Right cardiac atrium (tissue), 5 donors: ENCODE results near the gene MITD1. TPM values are rescaled to one million over a fixed set of nuclear protein-coding genes. Genes with fewer than 3 reads are reported as not detected.
A peak's percentile ranks its signal among the peaks of the same experiment; 100 is the strongest.

Experiments used
- ATAC-seq, 2 donors: fragments of 200-7000 bp; cut with Tn5 transposase; one replicate each; pipeline versions ENCODE4 v1.8.0 to v1.9.1; 2020; ENCODE audit warnings: moderate library complexity in 2 of 2, mild to moderate bottlenecking in 1 of 2
- DNase-seq, 3 donors: peaks; one replicate each; pipeline ENCODE4 v3.0.0-alpha.2; 2020
- H3K27ac ChIP-seq: one replicate; pipeline ENCODE4 v1.5.1; 2013; ENCODE audit warnings: mild to moderate bottlenecking, low read length, control low read depth, moderate library complexity
- H3K27me3 ChIP-seq: one replicate; pipeline ENCODE4 v1.6.1; 2013; ENCODE audit not compliant: control insufficient read depth, insufficient read depth
- H3K4me1 ChIP-seq: one replicate; pipeline ENCODE4 v1.6.1; 2013; ENCODE audit warnings: low read length; ENCODE audit not compliant: control insufficient read depth, insufficient read depth
- H3K4me3 ChIP-seq: one replicate; pipeline ENCODE4 v1.5.1; 2013; ENCODE audit warnings: low read length, control low read depth
- H3K9me3 ChIP-seq: one replicate; pipeline ENCODE4 v1.6.1; 2013; ENCODE audit warnings: low read length; ENCODE audit not compliant: control insufficient read depth
- WGBS: extraction: QIAGEN DNeasy Blood & Tissue Kit; methylation state at CpG from one replicate; pipeline ENCODE4 v1.1.7; 2013; 5-methylcytosine and 5-hydroxymethylcytosine counted together
- intact Hi-C, 4 donors: fragments of 100-400 bp; cut with DNase I; formaldehyde crosslinking; loops; one replicate each; pipeline versions ENCODE4 v1.11.0 to v1.14.0; 2022 to 2023
- polyA plus RNA-seq: library from polyadenylated mRNA; stranded (reverse); fragments of 200-250 nt; gene quantifications from one replicate; pipeline ENCODE4 v1.2.3, GENCODE V29; 2013
- total RNA-seq, 4 donors: library from RNA; stranded (reverse); fragmentation: NEBNext Ultra II Directional; extraction: Animal tissue kit (Norgen Biotek cat#: 25700); gene quantifications; one replicate each; pipeline ENCODE4 v1.2.1, GENCODE V29; 2021
- donor health status: healthy with polysubstance abuse.
- donor health status: DM: no; HTN: yes; CAD: no.
- donor health status: DM: no; HTN: no; CAD: no.
- donor health status: DM: no; HTN: yes; CAD: no; lungs with severe emphysema.
- donor health status: DM: yes; HTN: yes; CAD: no.

MITD1 gene
- total and polyA plus RNA-seq, 5 donors, result 10.4 to 22.4 (median 12.2) TPM

DNA sequence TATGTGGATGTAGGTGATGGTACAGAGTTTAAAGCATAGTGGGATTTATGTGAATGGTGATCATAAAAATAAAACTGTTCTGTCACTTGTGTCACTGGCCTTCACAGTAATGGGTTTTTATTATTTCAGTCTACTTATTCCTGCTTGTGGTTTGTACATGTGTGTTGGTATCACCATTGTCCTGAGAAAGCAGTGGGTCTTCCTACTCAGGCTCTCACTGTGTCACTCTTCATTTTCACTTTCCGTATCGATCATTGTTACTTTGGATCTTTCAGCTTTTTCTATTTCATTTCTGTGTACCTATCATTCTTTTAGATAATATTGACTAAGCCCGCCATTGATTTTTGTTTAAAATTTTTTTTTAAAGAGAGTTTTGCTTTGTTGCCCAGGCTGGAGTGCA is 7.5 kb upstream of the MITD1 start:
- intact Hi-C loops, result loop anchor here in 2 of 4 donors (10.0 kb wide), 1 partner anchor 146 kb away; the partner anchor contains the start of genes EIF5B (in 2 of the 2) and TXNDC9 (in 2 of the 2)
- DNase-seq (no peak), ATAC-seq (no peak)
- no peak overlapping the region for H3K27ac ChIP-seq
- no peaks in the 10 kb centered on the region for H3K9me3 ChIP-seq
- 94% methylated on average over 3 of the region's 3 CpGs for WGBS
- H3K27me3 ChIP-seq, result no peaks in the 10 kb centered on the region
- H3K4me3 ChIP-seq, result no peak overlapping the region
- no peaks in the 10 kb centered on the region for H3K4me1 ChIP-seq

DNA sequence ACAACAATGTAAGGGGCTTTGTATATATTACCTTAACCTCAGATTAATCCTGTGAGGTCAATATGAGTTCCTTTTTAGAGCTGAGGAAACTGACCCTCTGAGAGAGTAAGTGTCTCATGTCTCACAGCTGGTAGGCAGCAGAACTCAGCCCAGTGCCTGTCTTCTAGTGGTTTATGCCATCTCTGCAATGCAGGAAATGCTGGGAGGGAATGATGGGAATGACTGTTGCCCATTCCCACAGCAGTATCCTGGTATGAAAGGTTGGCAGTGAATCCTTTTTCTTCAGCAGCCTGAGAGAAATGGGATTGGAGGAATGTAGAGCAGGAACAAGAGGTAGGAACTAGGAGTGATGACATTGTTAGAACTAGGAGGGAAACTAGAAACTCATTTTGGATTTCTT is 6.2 kb upstream of the MITD1 start:
- ATAC-seq, result no peak
- H3K27ac ChIP-seq, result no peak overlapping the region
- peaks cover 2% of the 10 kb centered on the region for H3K4me1 ChIP-seq
- intact Hi-C loops, result loop anchor here in 2 of 4 donors (10.0 kb wide), 1 partner anchor 148 kb away; the partner anchor contains the start of genes EIF5B (in 2 of the 2) and TXNDC9 (in 2 of the 2)
- H3K27me3 ChIP-seq, result no peaks in the 10 kb centered on the region
- H3K9me3 ChIP-seq, result no peaks in the 10 kb centered on the region
- no peak for DNase-seq
- no peak overlapping the region for H3K4me3 ChIP-seq

DNA sequence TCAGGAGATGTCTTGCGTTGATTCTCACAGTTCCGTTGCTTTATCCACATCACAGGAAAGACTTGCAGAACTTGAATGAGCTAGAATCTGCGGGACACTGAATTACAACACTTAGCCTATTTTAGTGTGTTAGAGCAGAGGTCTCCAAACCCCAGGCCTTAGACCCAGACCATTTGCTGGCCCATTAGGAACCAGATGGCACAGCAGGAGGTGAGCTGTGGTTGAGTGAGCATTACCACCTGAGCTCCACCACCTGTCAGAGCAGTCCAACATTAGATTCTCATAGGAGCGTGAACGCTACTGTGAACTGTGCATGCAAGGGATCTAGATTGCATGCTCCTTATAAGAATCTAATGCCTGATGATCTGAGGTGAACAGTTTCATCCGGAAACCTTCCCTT is 4.0 kb upstream of the MITD1 start:
- Histone ChIP-seq H3K4me3 (no peak overlapping the region), H3K27me3 (no peaks in the 10 kb centered on the region), H3K4me1 (peaks cover 2% of the 10 kb centered on the region), H3K9me3 (no peaks in the 10 kb centered on the region), H3K27ac (no peak overlapping the region)
- WGBS, result 62% methylated on average over 6 of the region's 6 CpGs
- intact Hi-C loops, result loop anchor here in 2 of 4 donors (10.0 kb wide), 1 partner anchor 150 kb away; the partner anchor contains the start of genes EIF5B (in 2 of the 2) and TXNDC9 (in 2 of the 2)
- ATAC-seq (no peak), DNase-seq (no peak)

DNA sequence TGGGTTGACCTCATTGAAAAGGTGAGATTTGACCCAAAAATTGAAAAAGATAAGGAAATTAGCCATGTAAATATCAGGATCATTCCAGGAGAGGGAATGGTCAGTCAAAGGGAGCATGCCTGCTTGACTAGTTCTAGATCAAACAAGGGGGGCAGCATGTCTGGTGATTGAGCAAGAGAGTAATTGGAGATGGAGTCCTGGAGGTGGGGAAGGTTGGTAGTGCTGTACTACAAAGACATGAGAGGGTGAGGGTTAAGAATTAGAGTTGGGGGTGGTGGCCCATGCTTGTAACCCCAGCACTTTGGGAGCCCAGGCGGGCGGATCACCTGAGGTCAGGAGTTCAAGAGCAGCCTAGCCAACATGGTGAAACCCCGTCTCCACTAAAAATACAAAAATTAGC is 2.2 kb upstream of the MITD1 start:
- Histone ChIP-seq H3K4me1 (peaks cover 4% of the 10 kb centered on the region), H3K27ac (no peak overlapping the region), H3K9me3 (no peaks in the 10 kb centered on the region), H3K27me3 (no peaks in the 10 kb centered on the region), H3K4me3 (no peak overlapping the region)
- DNase-seq (no peak), ATAC-seq (no peak)
- intact Hi-C loops, result loop anchor here in 2 of 4 donors (10.0 kb wide), 1 partner anchor 152 kb away; the partner anchor contains the start of genes EIF5B (in 2 of the 2) and TXNDC9 (in 2 of the 2)
- over 99% methylated on average over 3 of the region's 3 CpGs for WGBS

DNA sequence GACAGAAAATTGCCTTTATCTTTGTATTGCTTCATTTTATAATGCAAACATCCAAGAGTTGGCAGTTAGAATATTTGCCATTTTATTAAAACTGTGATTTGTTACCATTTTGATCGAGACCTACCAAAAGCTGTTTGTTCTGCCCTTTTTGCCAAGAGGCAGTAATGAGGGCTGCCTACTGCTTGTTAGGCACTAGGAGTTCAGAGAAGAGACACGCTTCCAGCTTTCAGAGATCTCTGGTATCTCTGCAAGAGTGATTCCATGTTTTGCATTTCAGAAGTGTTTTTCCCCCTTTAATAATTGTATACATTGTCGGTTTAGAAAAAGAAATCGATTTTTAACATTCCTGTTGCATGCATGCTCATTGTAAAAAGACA is 754 bp upstream of the MITD1 start:
- Histone ChIP-seq H3K4me3 (peak overlapping the region; percentile 99), H3K27me3 (no peaks in the 10 kb centered on the region), H3K4me1 (peaks cover 4% of the 10 kb centered on the region), H3K27ac (no peak overlapping the region), H3K9me3 (no peaks in the 10 kb centered on the region)
- intact Hi-C loops, result loop anchor here in 2 of 4 donors (10.0 kb wide), 1 partner anchor 153 kb away; the partner anchor contains the start of genes EIF5B (in 2 of the 2) and TXNDC9 (in 2 of the 2)
- DNase-seq, result no peak
- WGBS, result 4% methylated on average over 4 of the region's 4 CpGs
- ATAC-seq, result no peak

DNA sequence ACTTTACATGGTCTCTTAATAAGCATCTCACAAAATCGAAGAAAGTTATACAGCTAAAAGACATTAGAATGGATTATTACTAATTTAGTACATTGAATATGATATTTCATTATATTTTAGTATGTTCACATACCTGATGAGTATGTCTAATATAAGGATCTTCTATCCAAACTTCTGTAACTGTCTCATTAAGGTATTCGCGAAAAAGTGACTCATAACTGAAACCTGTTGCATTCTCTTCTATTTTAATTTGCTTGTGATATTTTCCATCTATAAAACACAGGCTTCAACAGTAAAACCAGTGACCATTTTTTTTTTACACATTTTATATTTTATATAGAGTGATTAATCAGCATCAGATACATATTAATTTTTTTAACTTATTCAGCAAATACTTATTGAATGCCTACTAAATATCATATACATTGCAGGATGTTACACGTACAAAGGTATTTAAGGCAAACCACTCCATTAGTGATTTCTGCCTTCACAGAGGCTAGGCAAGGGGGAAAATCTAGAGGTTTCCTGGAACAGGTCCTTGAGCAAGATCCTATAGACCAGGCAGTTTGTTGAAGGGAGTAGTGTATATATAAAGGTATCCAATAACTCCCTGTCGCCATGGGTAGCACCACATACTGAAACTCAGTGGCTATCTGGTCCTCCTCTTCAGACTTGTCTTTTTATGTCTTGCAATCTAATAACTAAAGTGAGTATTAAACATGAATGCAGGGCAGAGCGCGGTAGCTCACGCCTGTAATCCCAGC is 9.3 kb downstream of the MITD1 start:
- WGBS, result 96% methylated on average over 8 of the region's 8 CpGs

DNA sequence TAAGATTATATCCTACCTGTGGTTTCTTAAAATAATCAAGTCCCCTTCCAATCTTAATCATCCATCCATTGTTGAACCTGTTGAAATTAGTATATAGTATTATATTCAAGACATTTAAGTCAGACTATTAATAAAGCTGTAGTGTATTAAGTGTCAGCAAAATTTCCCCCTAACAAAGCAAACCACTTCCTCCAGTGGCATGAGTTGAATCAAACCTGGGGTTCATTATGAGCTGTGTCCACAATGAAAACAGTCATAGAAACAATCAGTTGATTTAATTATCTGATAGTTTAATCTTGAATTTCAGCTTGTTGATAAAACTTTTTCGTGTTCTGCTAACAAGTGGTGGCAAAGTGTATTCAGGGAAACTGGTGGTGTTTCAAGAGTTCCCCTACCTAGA is 11.3 kb downstream of the MITD1 start:
- DNase-seq (no peak), ATAC-seq (no peak)
- WGBS, result 57% methylated on average over 1 of the region's 1 CpG
- intact Hi-C loops, result no loop called here
- Histone ChIP-seq H3K27ac (no peak overlapping the region), H3K27me3 (no peaks in the 10 kb centered on the region), H3K9me3 (no peaks in the 10 kb centered on the region), H3K4me1 (no peaks in the 10 kb centered on the region), H3K4me3 (no peak overlapping the region)

More for the DNA sequence above, 9.3 kb downstream of the MITD1 start:
- no peak overlapping the region for H3K4me3 ChIP-seq
- DNase-seq (no peak), ATAC-seq (no peak)
- H3K27me3 ChIP-seq, result no peaks in the 10 kb centered on the region
- no peaks in the 10 kb centered on the region for H3K4me1 ChIP-seq
- H3K9me3 ChIP-seq, result no peaks in the 10 kb centered on the region
- intact Hi-C loops, result no loop called here
- H3K27ac ChIP-seq, result no peak overlapping the region

DNA sequence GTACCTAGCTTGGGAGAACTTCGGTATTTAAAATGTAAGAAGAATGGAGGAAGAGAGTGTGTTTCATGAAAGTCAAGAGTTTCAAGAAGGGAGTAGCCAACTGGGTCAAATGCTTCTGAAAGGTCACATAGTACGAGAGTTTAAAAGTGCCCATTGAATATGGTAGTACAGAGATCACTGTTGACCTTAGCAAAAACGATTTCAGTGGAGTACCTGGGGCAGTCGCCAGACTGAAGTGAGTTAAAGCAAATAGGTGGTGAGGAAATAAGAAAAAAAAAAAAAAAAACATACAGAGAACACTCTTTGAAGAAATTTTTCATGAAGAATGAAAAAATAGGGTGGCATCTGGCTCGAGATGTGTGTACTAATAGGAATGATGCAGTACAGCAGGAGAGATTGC is 14.6 kb downstream of the MITD1 start:
- Histone ChIP-seq H3K27me3 (no peaks in the 10 kb centered on the region), H3K4me1 (no peaks in the 10 kb centered on the region), H3K4me3 (no peak overlapping the region), H3K27ac (no peak overlapping the region), H3K9me3 (no peaks in the 10 kb centered on the region)
- intact Hi-C loops, result loop anchor here in 1 of 4 donors (2.0 kb wide), 1 partner anchor 23 kb away; no protein-coding TSS in a partner anchor
- DNase-seq (no peak), ATAC-seq (no peak)
- 88% methylated on average over 5 of the region's 5 CpGs for WGBS

DNA sequence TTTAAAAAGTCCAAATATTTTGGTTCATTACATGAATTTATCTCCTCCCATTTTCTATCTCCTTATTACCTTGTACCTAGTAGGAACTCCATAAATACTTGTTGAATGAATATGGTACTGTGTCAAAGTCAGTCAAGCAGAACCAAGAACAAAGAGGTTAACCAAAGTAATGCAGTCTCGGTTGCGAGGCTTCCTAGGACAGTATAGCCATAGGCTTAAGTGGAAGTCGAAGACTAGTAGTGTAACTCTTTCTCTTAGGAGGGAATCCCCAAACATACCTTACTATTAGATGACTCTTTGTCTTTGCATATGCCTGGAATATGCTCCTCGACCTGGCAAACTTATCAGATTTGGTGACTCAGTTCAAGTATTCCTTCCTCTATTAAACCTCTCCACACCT is 21.3 kb downstream of the MITD1 start:
- intact Hi-C loops, result no loop called here
- H3K4me1 ChIP-seq, result no peaks in the 10 kb centered on the region
- no peak overlapping the region for H3K27ac ChIP-seq
- no peak overlapping the region for H3K4me3 ChIP-seq
- ATAC-seq, result no peak
- WGBS, result 86% methylated on average over 4 of the region's 4 CpGs
- no peaks in the 10 kb centered on the region for H3K9me3 ChIP-seq
- H3K27me3 ChIP-seq, result no peaks in the 10 kb centered on the region
- DNase-seq, result no peak

DNA sequence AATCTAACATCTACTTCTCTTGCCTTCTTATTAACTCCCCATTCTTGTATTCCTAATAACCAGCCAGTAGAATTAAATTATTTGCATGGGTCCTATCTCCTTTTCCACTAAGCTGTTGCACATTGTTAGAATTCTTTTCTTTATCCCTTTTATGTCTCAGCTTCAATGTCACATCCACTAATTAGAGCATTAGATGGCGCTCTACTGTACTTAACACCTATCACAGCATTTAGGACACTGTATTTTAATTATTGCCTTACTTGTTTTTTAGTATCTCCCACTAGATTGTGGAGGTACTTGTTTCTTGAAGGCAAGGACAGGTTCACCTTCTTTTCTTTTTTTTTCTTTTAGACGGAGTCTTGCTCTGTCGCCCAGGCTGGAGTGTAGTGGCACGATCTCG is 22.3 kb downstream of the MITD1 start:
- H3K27ac ChIP-seq, result no peak overlapping the region
- ATAC-seq, result no peak
- peaks cover 4% of the 10 kb centered on the region for H3K4me1 ChIP-seq
- 89% methylated on average over 5 of the region's 5 CpGs for WGBS
- DNase-seq, result no peak
- H3K9me3 ChIP-seq, result no peaks in the 10 kb centered on the region
- intact Hi-C loops, result no loop called here
- no peak overlapping the region for H3K4me3 ChIP-seq
- no peaks in the 10 kb centered on the region for H3K27me3 ChIP-seq

DNA sequence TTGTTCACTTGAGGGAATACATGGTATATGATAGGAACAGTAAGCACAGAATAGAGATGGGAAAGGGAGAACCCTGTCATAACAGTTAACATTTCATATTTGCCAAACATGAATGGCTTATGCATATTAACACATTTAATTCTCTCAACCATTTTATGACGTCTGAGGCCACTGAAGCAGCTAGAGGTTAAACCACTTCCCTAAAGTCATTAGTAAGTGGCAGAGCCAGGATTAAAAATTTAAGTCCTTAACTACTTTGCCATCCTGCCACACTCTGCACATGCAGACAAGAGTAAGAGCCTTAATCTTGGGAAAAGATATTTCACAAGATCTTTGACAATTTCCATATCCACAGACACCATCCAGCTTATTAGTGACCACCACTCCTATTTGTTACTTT is 24.0 kb downstream of the MITD1 start:
- intact Hi-C loops, result no loop called here
- Histone ChIP-seq H3K4me1 (peaks cover 4% of the 10 kb centered on the region), H3K4me3 (no peak overlapping the region), H3K9me3 (no peaks in the 10 kb centered on the region), H3K27me3 (no peaks in the 10 kb centered on the region), H3K27ac (no peak overlapping the region)
- 57% methylated on average over 1 of the region's 1 CpG for WGBS
- ATAC-seq (no peak), DNase-seq (no peak)
